ENCODE data around the gene TUBA1A.
"Not testable (repeated sequence)": the region's sequence is repeated elsewhere in the genome, so short reads cannot be mapped to it uniquely, and the experiment has no call there.

TUBA1A gene

DNA sequence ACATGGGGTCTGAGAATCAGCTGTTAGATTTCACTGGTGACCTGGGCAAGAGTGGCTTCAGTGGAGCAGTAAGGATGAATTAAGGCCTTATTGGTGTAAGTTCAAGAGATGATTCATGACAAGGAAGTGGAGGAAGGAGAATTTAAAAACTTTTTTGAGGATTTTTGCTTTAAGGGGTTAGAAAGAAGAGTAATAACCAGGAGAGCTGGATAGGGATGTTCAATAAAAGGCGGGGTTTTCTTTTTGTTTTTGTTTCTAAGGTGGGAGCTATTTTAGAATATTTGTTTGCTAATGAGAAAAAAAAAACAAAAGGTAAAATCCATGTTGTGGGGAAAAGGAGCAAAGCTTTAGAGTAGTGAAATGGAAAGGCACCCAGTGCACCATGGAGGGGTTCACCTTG is 42.5 kb downstream of the TUBA1A start:
- DNase-seq = no peak

DNA sequence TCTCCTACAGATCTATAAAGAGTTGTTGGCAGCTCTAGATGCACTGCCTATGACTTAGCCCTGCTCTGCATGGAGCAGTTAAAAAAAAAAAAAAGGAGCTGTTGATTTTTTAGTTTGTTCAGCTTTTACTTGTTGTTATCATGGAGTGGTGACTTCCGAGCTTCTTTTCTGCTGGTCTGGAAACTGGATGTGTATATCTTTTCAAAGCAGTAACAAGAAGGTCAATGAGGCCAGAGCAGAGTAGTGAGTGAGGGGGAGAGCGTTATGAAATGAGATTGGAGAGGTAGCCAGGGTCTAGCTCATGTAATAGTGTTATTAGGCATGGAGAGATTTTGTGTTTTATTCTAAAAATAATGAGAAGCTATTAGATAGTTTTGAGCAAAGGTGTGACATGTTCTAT is 44.5 kb downstream of the TUBA1A start:
- no peak for DNase-seq

DNA sequence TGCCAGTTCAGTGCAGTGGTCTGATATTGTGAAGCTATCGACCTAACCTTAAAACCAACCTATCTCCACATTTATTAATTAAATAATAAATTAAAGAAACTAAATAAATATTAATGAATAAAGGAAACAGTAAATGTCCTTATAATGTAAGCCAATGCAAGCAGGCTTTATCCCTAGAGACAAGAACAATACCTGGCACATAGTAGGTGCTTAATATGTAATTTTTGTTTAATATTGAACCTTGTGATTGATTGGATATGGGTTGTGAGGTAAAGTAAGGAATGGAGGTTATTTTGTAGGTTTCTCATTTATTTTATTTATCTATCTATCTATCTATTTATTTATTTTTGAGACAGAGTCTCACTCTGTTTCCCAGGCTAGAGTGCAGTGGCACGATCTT is 49.9 kb downstream of the TUBA1A start:
- DNase-seq = no peak

DNA sequence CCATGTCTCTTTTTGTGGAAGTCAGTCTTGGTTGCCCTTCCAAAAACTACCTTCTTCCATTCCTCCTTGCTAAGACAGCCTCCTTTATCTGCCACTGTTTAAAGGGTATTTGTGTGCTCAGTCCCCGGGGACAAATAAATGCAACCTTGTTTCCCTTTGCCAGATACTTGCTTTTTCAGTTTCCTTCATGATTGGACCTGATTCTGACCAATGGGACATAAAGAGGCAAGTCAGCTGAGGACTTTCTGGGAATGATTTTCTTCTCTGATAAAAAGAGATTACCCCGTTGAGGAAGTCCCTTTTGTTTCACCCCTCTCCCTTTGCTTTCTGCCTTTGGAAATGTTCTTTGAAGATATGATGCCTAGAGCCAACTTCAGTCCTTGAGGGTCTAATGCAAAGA is 50.3 kb downstream of the TUBA1A start:
- DNase-seq = no peak

DNA sequence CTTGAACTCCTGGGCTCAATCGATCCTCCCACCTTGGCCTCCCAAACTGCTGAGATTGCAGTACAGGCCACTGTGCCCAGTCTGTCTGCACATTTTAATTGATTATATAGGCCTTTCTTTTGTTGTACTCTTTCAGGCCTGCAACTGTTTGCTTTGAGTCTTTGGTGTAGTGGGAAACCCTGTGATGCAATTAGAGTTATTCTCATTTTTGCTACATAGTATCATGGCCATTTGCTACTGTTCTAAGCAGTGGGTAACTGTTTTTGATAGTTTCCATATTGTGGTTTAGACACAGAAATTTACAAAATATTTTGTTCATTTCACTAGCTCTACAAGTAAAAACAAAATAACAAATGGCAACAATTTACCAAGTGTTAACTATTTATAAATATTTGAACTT is 51.4 kb downstream of the TUBA1A start:
- no peak for DNase-seq

DNA sequence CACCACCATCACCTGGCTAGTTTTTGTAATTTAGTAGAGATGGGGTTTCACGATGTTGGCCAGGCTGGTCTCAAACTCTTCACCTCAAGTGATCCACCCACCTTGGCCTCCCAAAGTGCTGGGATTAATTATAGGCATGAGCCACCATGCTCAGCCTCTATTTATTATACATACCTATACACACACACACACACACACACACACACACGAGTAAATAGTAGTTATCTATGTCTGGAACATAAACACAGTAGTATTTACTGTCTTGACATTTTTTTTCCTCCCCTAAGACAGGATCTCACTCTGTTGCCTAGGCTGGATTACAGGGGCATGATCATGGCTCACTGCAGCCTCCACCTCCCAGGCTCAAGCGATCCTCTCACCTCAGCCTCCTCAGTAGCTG is 51.9 kb downstream of the TUBA1A start:
- DNase-seq = not testable (repeated sequence)
